ENCODE measurements around the gene GBE1. TPM values are rescaled to one million over a fixed set of nuclear protein-coding genes. Genes with fewer than 3 reads are reported as not detected.

The GBE1 gene
- total RNA-seq, 1 experiment from 2014 or later: 7.7 TPM

DNA sequence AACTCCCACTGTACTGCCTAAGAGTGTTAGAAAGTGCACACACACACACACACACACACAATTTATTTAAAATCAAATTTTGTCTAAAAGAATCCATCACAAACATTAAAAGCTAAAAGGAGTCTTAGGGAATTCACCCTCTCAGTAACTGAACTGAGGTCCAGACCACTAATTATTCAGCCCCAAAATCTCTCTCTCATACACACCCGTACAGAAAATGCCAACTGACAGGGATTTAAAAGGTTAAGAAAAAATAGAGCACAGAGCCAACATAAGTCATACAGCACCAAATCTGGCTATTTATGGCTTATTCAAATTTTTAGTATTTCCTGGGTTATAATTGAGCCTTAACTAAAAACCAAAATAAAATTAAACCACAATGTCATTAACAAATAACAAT is 20.7 kb downstream of the GBE1 start:
- H3K4me3 ChIP-seq (ENCODE audit: insufficient read depth, low read depth, low read length): no peak overlapping the region
- H3K27me3 ChIP-seq (ENCODE audit: control insufficient read depth, insufficient read depth, low read length): no peaks in the 10 kb centered on the region
- no peak for DNase-seq
- H3K36me3 ChIP-seq (replicated peaks; ENCODE audit: control insufficient read depth, insufficient read depth, low read length): no peaks in the 10 kb centered on the region

DNA sequence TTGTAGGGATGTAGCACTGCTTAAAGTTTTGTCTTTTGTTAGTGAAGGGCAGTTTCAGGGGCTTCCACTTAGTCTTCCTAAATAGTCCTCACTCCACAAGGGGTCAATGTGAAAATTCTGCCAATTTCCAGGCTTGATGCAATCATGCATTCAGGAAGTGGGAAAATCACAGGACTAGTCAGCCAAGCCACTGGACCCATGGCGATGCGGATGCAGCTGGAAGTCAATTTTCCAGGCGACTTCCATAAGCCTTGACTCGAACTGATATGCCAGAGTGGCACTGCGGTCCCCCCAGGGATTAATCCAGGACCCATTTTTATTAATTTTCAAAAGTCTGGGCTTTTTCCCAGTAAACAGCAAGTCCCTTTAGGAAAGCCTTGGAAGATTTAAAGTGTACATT is 26.1 kb downstream of the GBE1 start:
- Histone ChIP-seq H3K4me3 (ENCODE audit: insufficient read depth, low read depth, low read length) (no peak overlapping the region), H3K36me3 (replicated peaks; ENCODE audit: control insufficient read depth, insufficient read depth, low read length) (no peaks in the 10 kb centered on the region), H3K27me3 (ENCODE audit: control insufficient read depth, insufficient read depth, low read length) (no peaks in the 10 kb centered on the region)
- no peak for DNase-seq

DNA sequence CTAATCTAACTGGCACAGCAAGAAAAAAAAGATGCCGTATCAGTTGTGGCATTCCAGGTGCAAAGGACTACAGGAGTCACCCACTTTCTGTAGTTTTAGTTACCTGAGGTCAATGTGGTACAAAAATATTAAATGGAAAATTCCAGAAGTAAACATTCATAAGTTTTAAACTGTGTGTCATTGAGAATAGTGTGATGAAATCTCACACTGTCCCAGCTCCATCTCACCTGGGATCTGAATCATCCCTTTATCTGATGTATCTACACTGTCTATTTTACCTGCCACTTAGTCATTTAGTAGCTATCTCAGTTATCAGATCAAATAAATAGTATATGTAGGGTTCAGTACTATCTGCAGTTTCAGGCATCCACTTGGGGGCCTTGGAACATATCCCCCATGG is 26.7 kb downstream of the GBE1 start:
- Histone ChIP-seq H3K4me3 (ENCODE audit: insufficient read depth, low read depth, low read length) (no peak overlapping the region), H3K36me3 (replicated peaks; ENCODE audit: control insufficient read depth, insufficient read depth, low read length) (no peaks in the 10 kb centered on the region), H3K27me3 (ENCODE audit: control insufficient read depth, insufficient read depth, low read length) (no peaks in the 10 kb centered on the region)
- DNase-seq: no peak

DNA sequence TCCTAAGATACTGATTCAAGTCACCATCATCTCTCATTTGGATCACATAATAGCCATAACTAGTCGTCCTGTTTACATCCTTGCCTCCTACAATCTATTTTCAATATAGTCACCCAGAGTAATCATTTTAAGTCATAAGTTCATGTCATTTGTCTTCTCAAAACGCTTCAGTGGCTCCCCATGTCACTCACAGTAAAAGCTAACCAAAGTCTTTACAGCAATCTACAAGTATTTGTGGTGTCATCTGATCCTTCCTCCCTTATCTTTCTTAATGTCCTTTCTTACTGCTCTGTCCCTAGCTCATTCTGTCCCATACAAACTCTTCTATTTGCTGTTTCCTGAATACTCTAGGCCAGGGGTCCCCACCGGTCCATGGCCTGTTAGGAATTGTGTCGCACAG is 28.8 kb downstream of the GBE1 start:
- no peak overlapping the region for H3K4me3 ChIP-seq (ENCODE audit: insufficient read depth, low read depth, low read length)
- no peak for DNase-seq
- H3K27me3 ChIP-seq (ENCODE audit: control insufficient read depth, insufficient read depth, low read length): no peaks in the 10 kb centered on the region

DNA sequence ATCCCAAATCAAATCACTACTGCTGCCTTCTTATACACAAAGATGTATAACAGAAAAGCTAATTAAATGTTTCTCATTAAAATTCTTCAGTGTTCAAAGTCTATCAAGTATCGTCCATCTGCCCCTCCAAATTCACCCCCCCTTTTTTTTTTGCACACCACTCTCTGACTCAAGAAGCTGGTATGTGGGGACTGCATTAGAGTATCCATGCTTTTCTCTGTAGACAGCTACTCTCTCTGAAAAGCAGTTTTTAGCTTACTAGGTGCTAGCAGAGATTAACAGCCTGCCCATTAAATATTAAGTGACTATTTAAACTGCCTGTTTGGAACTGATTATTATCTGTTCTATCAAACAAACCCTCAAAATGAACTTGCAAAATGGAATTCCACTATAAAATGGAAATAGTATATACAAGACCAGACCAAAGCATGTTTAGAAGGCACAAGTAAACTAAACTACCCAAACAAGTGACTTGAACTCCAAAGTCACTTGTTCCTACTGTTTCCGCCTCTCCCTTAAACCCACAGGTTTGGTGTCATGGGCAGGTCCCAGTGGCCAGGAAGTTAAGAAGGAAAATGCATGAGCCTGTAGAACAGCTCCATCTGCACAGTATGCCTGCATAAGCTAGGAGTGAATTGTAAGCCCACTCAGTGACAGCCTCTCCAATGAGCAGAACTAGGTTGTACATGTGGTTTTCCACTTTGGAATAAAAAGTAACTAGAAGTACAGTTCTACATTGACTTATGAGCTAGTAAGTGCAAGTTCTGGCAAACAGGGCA is 32.5 kb downstream of the GBE1 start:
- Histone ChIP-seq H3K36me3 (replicated peaks; ENCODE audit: control insufficient read depth, insufficient read depth, low read length) (no peaks in the 10 kb centered on the region), H3K4me3 (ENCODE audit: insufficient read depth, low read depth, low read length) (no peak overlapping the region), H3K27me3 (ENCODE audit: control insufficient read depth, insufficient read depth, low read length) (no peaks in the 10 kb centered on the region)
- no peak for DNase-seq

More for the DNA sequence above, 28.8 kb downstream of the GBE1 start:
- H3K36me3 ChIP-seq (replicated peaks; ENCODE audit: control insufficient read depth, insufficient read depth, low read length): no peaks in the 10 kb centered on the region

DNA sequence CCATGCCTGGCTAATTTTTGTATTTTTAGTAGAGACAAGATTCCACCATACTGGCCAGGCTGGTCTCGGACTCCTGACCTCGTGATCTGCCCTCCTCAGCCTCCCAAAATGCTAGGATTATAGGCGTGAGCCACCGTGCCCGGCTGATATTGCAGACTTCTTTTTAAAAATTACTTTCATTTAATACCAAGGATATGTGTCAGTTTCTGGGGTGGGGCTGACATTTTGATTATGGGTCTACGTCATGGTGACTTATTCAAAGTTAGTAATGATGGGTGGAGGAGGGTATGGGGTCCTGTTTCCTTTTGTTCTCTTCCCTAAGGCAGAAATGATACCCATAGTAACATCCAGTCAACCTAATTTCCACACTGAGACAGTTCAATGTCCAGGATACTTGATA is 34.7 kb downstream of the GBE1 start:
- Histone ChIP-seq H3K4me3 (ENCODE audit: insufficient read depth, low read depth, low read length) (no peak overlapping the region), H3K27me3 (ENCODE audit: control insufficient read depth, insufficient read depth, low read length) (no peaks in the 10 kb centered on the region), H3K36me3 (replicated peaks; ENCODE audit: control insufficient read depth, insufficient read depth, low read length) (no peaks in the 10 kb centered on the region)
- DNase-seq: no peak

DNA sequence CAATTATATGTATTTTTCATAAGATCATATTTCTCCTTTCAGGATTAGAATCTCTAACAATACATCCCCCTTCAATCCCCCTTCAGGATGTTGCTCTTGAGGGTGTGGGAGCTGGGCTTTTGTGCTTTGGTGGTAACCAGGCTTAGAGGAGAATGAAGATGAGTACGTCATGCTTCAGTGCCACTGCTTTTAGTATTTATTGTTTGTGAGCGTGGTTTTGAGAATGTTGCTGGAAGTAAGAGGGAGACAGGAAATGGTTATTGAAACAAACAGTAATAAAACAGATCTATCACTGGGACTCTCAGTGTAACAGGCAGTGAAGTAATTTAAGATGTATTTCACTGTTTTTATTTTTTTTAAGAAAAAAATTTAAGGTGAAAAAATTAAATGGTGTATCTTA is 35.3 kb downstream of the GBE1 start:
- Histone ChIP-seq H3K27me3 (ENCODE audit: control insufficient read depth, insufficient read depth, low read length) (no peaks in the 10 kb centered on the region), H3K4me3 (ENCODE audit: insufficient read depth, low read depth, low read length) (no peak overlapping the region), H3K36me3 (replicated peaks; ENCODE audit: control insufficient read depth, insufficient read depth, low read length) (no peaks in the 10 kb centered on the region)
- no peak for DNase-seq

DNA sequence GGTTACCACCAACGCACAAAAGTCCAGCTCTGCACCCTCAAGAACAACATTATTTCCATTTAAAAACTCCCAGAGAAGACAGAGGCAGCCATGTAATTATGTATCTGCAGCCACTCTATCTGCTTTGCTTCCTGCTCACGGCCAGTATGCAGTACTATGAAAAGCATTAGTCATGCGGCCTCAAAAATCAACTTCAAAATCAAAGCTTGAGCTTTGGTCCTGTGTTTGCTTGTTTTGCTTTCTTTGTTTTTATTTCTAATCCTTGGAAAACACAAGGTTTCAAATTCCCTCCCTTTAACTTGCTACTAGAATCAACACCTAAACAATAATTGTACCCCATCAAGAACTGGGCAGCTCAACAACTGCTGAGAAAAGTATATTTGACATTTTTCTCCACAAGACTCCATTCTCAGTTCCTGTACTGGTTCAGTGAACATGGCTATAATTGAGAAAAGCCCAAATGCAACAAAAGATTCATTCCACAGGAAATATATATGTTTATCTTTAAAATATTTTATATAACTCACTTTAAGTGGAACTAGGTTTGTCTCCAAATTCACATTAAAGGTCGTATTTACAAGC is 37.6 kb downstream of the GBE1 start:
- Histone ChIP-seq H3K4me3 (ENCODE audit: insufficient read depth, low read depth, low read length) (no peak overlapping the region), H3K36me3 (replicated peaks; ENCODE audit: control insufficient read depth, insufficient read depth, low read length) (no peaks in the 10 kb centered on the region), H3K27me3 (ENCODE audit: control insufficient read depth, insufficient read depth, low read length) (no peaks in the 10 kb centered on the region)
- no peak for DNase-seq

DNA sequence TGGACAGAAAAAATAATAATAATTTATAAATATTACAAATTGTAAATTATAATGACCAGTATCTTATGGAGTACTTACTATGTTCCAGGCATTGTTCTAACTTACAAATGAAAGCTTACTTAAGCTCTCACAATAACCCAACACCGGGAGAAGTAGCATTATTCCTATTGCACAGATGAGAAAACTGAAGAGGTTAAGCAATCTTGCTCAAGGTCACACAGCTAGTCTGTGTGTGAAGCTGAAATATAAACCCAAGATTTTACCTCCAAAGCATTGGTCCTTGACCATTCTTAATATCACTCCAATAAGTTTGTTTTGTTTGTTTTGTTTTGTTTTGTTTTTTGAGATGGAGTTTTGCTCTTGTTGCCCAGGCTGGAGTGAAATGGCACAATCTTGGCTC is 43.1 kb downstream of the GBE1 start:
- DNase-seq: no peak
- no peaks in the 10 kb centered on the region for H3K27me3 ChIP-seq (ENCODE audit: control insufficient read depth, insufficient read depth, low read length)
- H3K36me3 ChIP-seq (replicated peaks; ENCODE audit: control insufficient read depth, insufficient read depth, low read length): no peaks in the 10 kb centered on the region
- no peak overlapping the region for H3K4me3 ChIP-seq (ENCODE audit: insufficient read depth, low read depth, low read length)

DNA sequence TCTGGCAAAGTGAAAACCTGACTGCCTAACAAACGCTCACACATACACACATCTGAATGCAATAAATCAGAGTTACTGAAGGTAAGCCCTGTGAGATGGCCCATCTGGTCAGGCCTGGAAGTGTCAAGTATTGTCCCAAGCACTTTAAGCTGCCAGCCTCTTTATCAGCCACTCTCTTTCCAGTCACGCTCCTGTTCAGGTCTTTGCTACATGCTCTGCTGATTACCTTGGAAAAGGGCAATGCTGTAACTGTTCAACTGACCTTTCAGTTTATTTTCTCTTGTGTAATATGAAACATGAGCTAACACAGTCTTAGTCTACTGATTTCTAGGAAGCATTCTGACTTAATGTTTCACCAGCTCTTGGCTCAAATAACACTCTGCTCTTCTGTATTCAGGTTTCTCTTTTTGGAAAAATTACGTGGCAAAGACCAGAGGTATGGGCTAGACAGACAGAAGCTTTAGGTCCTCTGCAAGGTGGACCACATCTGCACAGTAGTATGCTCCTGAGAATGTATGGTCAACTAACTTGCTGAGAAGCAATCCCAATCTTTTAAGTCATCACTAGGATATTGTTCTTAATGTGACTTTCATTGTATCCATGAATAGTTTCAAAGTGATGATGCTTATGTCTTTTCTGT is 44.5 kb downstream of the GBE1 start:
- Histone ChIP-seq H3K4me3 (ENCODE audit: insufficient read depth, low read depth, low read length) (no peak overlapping the region), H3K27me3 (ENCODE audit: control insufficient read depth, insufficient read depth, low read length) (no peaks in the 10 kb centered on the region), H3K36me3 (replicated peaks; ENCODE audit: control insufficient read depth, insufficient read depth, low read length) (no peaks in the 10 kb centered on the region)
- DNase-seq: no peak

DNA sequence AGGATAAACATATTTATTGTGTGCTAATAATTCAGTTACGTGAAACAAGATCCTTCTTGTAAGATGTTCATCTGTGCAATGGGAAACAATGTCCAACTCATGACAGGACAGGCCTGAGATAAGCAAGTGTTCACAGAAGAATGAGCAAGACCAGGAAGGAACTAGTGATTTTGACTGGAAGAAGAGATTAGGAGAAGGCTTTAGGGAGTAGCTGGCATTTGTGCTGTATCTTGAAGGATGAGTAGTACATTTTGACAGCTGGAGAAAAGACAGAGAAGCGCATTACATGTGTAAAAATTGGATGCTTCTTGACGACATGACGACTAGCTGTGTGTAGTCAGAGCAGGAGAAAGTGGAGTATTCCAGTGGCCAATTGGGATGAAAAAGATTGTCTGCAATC is 48.4 kb downstream of the GBE1 start:
- Histone ChIP-seq H3K36me3 (replicated peaks; ENCODE audit: control insufficient read depth, insufficient read depth, low read length) (no peaks in the 10 kb centered on the region), H3K4me3 (ENCODE audit: insufficient read depth, low read depth, low read length) (no peak overlapping the region), H3K27me3 (ENCODE audit: control insufficient read depth, insufficient read depth, low read length) (no peaks in the 10 kb centered on the region)
- no peak for DNase-seq

DNA sequence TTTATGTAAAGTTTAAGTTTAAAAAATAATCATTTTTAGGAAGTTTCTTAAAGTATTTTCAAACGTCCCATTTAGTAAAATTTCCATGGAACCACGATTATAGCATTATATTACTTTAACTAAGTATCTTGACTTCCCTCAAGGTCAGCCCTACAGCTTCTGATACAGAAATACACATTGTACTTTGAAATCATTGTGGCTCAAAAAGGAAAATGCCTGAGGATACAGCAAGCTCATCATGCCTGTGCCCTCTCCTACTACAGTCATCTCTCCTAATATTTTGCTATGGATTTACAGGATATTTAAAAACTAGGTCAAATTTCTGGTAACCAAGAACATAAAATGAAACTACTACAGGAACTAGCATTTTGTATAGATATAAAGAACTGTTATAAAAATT is 51.8 kb downstream of the GBE1 start:
- H3K27me3 ChIP-seq (ENCODE audit: control insufficient read depth, insufficient read depth, low read length): no peaks in the 10 kb centered on the region
- no peak overlapping the region for H3K4me3 ChIP-seq (ENCODE audit: insufficient read depth, low read depth, low read length)
- no peaks in the 10 kb centered on the region for H3K36me3 ChIP-seq (replicated peaks; ENCODE audit: control insufficient read depth, insufficient read depth, low read length)
- DNase-seq: no peak

DNA sequence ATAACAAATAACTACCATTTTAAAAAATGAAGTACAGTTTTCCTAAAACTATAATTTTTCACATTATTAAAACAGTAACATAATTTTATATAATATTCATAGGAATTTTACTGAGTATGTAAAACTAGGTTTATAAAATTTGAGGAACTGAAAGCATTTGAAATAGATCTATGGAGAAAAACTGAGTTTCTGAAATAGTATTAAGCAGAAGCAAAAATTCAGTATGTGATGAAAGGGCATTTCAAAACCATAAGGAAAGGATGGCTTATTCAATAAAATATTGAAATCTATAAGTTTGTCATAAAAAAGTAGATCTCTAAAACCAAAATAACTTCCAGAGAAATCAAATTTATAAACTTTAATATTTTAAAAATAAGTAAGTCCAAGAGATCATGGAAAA is 53.4 kb downstream of the GBE1 start:
- no peak for DNase-seq
- Histone ChIP-seq H3K36me3 (replicated peaks; ENCODE audit: control insufficient read depth, insufficient read depth, low read length) (no peaks in the 10 kb centered on the region), H3K4me3 (ENCODE audit: insufficient read depth, low read depth, low read length) (no peak overlapping the region), H3K27me3 (ENCODE audit: control insufficient read depth, insufficient read depth, low read length) (no peaks in the 10 kb centered on the region)

DNA sequence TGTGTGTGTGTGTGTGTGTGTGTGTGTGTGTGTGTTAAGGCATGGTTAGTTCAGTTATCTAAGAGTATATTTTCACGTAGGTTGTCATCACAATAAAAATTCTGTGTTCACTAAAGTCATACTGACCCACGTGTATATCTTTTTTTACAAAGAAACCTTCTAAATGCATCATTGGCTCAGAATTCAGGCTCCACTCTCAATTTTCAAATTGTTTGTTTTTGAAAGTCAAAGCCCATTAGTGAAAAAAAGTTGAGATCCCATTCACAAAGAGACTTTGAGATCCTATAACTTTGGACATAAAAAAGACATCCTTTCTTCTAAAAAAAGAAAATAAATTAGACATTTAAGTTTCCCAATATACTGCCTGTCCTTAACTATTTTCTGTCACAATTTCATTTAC is 59.3 kb downstream of the GBE1 start:
- no peaks in the 10 kb centered on the region for H3K36me3 ChIP-seq (replicated peaks; ENCODE audit: control insufficient read depth, insufficient read depth, low read length)
- DNase-seq: no peak
- no peak overlapping the region for H3K4me3 ChIP-seq (ENCODE audit: insufficient read depth, low read depth, low read length)
- H3K27me3 ChIP-seq (ENCODE audit: control insufficient read depth, insufficient read depth, low read length): no peaks in the 10 kb centered on the region

DNA sequence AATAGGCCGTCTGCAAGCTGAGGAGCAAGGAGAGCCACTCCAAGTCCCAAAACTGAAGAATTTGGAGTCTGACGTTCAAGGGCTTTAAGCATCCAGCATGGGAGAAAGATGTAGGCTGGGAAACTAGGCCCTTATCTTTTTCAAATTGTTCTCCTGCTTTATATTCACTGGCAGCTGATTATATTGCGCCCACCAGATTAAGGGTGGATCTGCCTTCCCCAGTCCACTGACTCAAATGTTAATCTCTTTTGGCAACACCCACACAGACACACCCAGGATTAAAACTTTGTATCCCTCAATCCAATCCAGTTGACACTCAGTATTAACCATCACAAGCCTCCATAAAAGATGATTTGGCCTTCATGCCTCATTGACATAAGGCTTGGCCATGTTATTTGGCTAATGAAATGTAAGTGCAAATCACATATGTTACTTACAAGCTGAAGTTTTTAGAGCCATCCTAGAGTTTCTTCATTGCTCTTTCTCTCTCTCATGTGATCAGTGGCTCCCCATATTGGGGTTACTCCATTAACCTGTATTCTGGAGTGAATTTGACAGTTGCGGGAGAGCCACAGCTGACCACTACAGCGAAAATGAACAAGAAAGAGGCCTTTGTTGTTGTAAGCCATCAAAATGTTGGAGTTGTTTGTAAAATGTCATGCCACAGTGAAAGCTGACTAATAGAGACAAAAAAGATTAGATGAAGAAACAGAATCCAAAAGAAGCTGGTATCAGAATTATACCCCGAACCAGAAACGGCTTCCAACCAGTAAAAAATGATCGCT is 61.7 kb downstream of the GBE1 start:
- DNase-seq: no peak
- Histone ChIP-seq H3K36me3 (replicated peaks; ENCODE audit: control insufficient read depth, insufficient read depth, low read length) (no peaks in the 10 kb centered on the region), H3K4me3 (ENCODE audit: insufficient read depth, low read depth, low read length) (no peak overlapping the region), H3K27me3 (ENCODE audit: control insufficient read depth, insufficient read depth, low read length) (no peaks in the 10 kb centered on the region)

All from H7 (cell line).